ENCODE measurements around the gene JDP2.

JDP2 gene

GRCh38 chr14:75514673-75515628 is 87.1 kb downstream of the JDP2 start:
- no peak for DNase-seq (ENCODE audit: low read depth)

GRCh38 chr14:75515629-75515996 is 87.8 kb downstream of the JDP2 start:
- DNase-seq (ENCODE audit: low read depth) = no peak

DNA sequence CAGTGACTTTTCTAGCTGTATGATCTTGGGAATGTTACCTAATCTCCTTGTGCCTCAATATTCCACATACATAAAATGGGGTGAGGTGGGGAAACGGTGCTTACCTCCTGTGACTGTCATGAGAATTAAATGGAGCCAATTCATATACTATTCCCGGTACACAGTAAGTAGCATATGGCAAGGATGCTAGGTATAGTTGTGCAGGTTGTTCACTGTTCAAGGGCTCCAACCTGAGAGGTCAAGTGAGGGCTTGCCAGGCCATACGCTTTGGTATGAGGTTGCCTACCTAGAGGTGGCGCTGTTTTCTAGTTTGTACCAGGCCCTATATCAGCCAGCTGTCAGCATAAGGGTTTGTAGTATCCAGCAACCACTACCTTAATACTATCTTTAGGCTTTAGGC is 90.8 kb downstream of the JDP2 start:
- no peak for DNase-seq (ENCODE audit: low read depth)

- no peak for DNase-seq (ENCODE audit: low read depth)
Observed at GRCh38 chr14:75519394-75519793, 91.6 kb downstream of the JDP2 start.

GRCh38 chr14:75519826-75520728 is 92.3 kb downstream of the JDP2 start:
- no peak for DNase-seq (ENCODE audit: low read depth)

DNA sequence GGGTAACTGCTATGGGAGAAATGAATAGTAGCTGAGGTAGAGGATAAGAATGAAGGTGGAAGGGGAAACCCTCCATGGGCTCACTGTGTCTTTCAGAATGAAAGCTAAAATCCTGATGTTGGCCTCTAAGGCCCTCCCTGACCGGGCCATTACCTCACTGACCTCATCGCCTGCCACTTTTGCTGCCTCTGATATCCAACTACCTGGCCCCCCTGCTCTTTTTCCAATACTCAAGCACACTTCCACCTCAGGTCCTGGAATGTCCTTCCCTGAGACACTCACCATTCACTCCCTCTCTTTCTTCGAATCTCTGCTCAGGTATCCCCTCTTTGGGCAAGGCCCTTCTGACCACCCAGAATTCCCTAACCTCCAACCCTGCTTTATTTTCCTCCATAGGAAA is 93.0 kb downstream of the JDP2 start:
- no peak for DNase-seq (ENCODE audit: low read depth)

- no peak for DNase-seq (ENCODE audit: low read depth)
Observed at GRCh38 chr14:75521415-75522199, 93.8 kb downstream of the JDP2 start.

DNA sequence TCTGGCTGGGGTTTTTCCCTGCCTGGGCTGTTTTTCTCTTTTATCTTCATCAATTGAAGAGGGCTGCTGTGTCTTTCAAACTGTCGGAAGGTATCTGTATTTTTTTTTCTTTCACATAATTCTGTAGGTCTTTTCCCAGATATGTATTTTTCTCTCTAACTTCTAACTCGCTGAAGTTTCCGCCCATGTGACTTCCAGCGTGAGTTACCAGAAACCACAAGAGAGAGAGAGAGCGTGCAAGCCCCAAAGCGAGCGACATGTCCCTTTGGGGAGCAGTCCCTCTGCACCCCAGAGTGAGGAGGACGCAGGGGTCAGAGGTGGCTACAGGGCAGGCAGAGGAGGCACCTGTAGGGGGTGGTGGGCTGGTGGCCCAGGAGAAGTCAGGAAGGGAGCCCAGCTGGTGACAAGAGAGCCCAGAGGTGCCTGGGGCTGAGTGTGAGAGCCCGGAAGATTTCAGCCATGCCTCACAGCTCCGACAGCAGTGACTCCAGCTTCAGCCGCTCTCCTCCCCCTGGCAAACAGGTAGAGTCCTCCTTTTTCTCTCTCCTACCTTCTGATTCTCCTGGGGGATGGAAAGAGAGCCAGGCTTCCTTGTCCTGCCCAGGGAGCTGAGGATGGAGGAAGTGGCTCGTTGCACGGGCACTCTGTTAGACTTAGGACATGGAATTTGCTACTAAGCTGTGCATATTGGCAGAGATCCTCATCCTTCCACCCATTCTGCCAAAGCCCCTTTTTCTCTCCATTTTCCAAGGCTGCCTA is 94.6 kb downstream of the JDP2 start, which contains the start of gene BATF:
TSS of gene BATF (plus strand) at position 246 of the 759 bp plus-strand sequence. CDS start at position 460, 214 bp downstream.
- DNase-seq (ENCODE audit: low read depth) = no peak

GRCh38 chr14:75522983-75523318 is 95.1 kb downstream of the JDP2 start:
- no peak for DNase-seq (ENCODE audit: low read depth)

All from stromal cell of bone marrow (primary cell).